Hepatocyte (in vitro differentiated cells): Measurements from ENCODE around the gene ASIP.

ENCODE experiments used
- CTCF ChIP-seq: fragments of 200-600 bp; sonication (generic); IDR thresholded peaks from 2 replicates; pipeline ENCODE4 v1.5.1; 2016; ENCODE audit warnings: antibody characterized with exemption, mild to moderate bottlenecking; ENCODE audit not compliant: poor library complexity
- EZH2 ChIP-seq: fragments of 200-600 bp; sonication (generic); IDR thresholded peaks from 2 replicates; pipeline ENCODE4 v1.6.1; 2016; ENCODE audit warnings: antibody characterized with exemption, mild to moderate bottlenecking, borderline replicate concordance

DNA sequence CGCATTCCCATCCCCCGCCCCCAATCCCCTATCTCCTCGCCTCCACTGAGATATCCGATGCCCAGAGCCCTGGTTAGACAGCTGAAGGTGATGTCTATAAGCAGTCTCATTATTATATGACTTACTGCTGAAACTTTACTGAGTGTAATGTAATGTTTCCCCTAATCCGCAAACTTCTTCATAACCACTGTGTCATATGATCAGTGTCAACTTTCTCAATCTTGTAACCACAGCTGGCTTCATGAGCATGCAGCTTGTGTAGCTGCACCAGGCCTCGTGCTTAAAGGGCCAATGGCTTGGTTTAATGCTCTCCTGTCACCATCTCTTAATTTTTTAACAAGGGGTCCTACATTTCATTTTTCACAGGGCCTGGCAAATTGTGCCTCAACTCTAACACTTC is 8.1 kb downstream of the ASIP start:
- TF ChIP-seq EZH2 = no peak
- no peak for TF ChIP-seq CTCF
